Loucy (cell line): Measurements from ENCODE around the gene HPS3.

ENCODE experiments used
- EZH2phosphoT487 ChIP-seq: fragments of 200-600 bp; IDR thresholded peaks from 2 replicates; pipeline ENCODE4 v1.6.1; 2018; ENCODE audit warnings: antibody characterized with exemption, mild to moderate bottlenecking, moderate library complexity, borderline replicate concordance
- TF ChIP-seq, protein P1 (sequence below): fragments of 200-600 bp; sonication (generic); conservative IDR thresholded peaks from 2 replicates; pipeline ENCODE4 v1.5.1; 2014; ENCODE audit warnings: mild to moderate bottlenecking, antibody characterized with exemption, low read length

DNA sequence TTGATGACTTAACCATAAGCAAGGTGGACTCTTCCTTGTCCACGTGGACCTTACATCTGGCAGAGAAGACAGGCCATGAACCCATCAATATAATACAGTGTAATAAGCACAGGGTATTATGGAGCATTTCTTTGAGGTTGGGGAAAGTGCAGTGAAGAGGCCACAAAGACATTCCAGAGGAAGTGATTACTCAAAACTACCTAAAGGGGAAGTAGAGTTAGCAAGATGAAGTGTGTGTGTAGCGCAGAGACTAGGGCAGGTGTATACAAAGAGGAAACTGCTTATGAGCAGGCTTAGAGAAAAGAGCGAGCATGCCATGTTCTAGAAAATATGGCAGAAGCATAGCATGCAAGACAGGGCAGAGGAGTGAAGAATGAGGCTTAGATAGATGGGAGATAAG, 74.3 kb downstream of the HPS3 start:
- TF ChIP-seq, protein P1, sequence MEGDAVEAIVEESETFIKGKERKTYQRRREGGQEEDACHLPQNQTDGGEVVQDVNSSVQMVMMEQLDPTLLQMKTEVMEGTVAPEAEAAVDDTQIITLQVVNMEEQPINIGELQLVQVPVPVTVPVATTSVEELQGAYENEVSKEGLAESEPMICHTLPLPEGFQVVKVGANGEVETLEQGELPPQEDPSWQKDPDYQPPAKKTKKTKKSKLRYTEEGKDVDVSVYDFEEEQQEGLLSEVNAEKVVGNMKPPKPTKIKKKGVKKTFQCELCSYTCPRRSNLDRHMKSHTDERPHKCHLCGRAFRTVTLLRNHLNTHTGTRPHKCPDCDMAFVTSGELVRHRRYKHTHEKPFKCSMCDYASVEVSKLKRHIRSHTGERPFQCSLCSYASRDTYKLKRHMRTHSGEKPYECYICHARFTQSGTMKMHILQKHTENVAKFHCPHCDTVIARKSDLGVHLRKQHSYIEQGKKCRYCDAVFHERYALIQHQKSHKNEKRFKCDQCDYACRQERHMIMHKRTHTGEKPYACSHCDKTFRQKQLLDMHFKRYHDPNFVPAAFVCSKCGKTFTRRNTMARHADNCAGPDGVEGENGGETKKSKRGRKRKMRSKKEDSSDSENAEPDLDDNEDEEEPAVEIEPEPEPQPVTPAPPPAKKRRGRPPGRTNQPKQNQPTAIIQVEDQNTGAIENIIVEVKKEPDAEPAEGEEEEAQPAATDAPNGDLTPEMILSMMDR, result no peak
- no peak for TF ChIP-seq EZH2phosphoT487
